GM12878 (cell line): ENCODE results near the gene UVSSA.

Experiments
- EGR1 ChIP-seq, 2 experiments: IDR thresholded peaks; 1 replicate in 1 of 2; 2 replicates in 1 of 2; pipeline ENCODE4 v1.6.1; 2011 to 2012; ENCODE audit warnings: low read depth in 2 of 2, low read length in 2 of 2, borderline replicate concordance in 1 of 2, mild to moderate bottlenecking in 1 of 2, moderate library complexity in 1 of 2
- EP300 ChIP-seq, 2 experiments: fragments of 150-350 bp in 1 of 2; IDR thresholded peaks; 2 replicates each; pipeline ENCODE4 v1.6.1; 2011 to 2012; ENCODE audit warnings: low read depth in 2 of 2, low read length in 2 of 2, borderline replicate concordance in 1 of 2, improper control_type of control experiment in 1 of 2, inconsistent platforms in 1 of 2; ENCODE audit not compliant: control insufficient read depth in 1 of 2
- MTA2 ChIP-seq: fragments of 450-650 bp; IDR thresholded peaks from 2 replicates; pipeline ENCODE4 v1.6.1; 2016; ENCODE audit warnings: low read depth, mild to moderate bottlenecking, moderate library complexity
- NFYB ChIP-seq: IDR thresholded peaks from 2 replicates; pipeline ENCODE4 v1.6.1; 2011; ENCODE audit warnings: low read depth, mild to moderate bottlenecking, low read length, improper control_type of control experiment, moderate library complexity; ENCODE audit not compliant: insufficient read depth
- YY1 ChIP-seq: IDR thresholded peaks from 2 replicates; pipeline ENCODE4 v1.6.1; 2011; ENCODE audit warnings: low read depth, mild to moderate bottlenecking, low read length
- TF ChIP-seq, protein P1 (sequence below), 3 experiments: IDR thresholded peaks in 2 of 3; conservative IDR thresholded peaks in 1 of 3; 2 replicates each; pipeline ENCODE4 v1.5.1; 2011; ENCODE audit warnings: low read depth in 3 of 3, low read length in 3 of 3, mild to moderate bottlenecking in 3 of 3, control low read depth in 2 of 3, moderate library complexity in 2 of 3, inconsistent platforms in 1 of 3, mixed read lengths in 1 of 3; ENCODE audit not compliant: control insufficient read depth in 2 of 3, insufficient read depth in 1 of 3; ENCODE audit errors: extremely low read depth in 1 of 3

- TF ChIP-seq, protein P1, sequence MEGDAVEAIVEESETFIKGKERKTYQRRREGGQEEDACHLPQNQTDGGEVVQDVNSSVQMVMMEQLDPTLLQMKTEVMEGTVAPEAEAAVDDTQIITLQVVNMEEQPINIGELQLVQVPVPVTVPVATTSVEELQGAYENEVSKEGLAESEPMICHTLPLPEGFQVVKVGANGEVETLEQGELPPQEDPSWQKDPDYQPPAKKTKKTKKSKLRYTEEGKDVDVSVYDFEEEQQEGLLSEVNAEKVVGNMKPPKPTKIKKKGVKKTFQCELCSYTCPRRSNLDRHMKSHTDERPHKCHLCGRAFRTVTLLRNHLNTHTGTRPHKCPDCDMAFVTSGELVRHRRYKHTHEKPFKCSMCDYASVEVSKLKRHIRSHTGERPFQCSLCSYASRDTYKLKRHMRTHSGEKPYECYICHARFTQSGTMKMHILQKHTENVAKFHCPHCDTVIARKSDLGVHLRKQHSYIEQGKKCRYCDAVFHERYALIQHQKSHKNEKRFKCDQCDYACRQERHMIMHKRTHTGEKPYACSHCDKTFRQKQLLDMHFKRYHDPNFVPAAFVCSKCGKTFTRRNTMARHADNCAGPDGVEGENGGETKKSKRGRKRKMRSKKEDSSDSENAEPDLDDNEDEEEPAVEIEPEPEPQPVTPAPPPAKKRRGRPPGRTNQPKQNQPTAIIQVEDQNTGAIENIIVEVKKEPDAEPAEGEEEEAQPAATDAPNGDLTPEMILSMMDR (IDR thresholded peaks at IDR 0.05 in 2 of 3, conservative IDR thresholded peaks at IDR 0.05 in 1 of 3; ENCODE audit: control insufficient read depth in 2 of 3, extremely low read depth in 1 of 3, insufficient read depth in 1 of 3, low read depth in 3 of 3, low read length in 3 of 3) = no peak
- TF ChIP-seq NFYB (no peak), YY1 (no peak), EP300 (IDR thresholded peaks at IDR 0.05; ENCODE audit: borderline replicate concordance in 1 of 2, control insufficient read depth in 1 of 2, low read depth in 2 of 2, low read length in 2 of 2) (no peak), MTA2 (no peak), EGR1 (IDR thresholded peaks at IDR 0.05; ENCODE audit: borderline replicate concordance in 1 of 2, low read depth in 2 of 2, low read length in 2 of 2) (no peak)
These were observed 31.7 kb downstream of the UVSSA start for GRCh38 chr4:1378559-1379231.
